ENCODE measurements around the gene SLC9A4. TPM values are rescaled to one million over a fixed set of nuclear protein-coding genes. Genes with fewer than 3 reads are reported as not detected.

The SLC9A4 gene
- polyA plus RNA-seq, 1 donor from 2014 or later, result 0.15 TPM

DNA sequence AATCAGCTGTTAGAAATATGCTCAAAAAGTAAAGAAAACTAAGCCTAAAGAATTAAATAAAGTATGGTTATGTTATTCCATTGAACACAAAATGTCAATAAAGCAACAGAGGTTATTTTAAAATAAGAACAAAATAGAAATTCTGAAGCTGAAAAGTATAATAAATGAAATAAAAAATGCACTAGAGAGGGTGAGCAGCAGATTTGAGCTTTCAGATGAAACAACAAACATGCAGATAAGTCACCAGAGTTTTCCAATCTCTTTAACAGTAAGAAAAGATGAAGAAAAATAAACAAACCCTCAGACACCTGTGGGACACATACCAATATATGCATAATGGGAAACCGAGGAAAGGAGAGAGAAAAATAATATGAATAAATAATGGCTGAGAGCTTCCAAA is 76.0 kb downstream of the SLC9A4 start:
- TF ChIP-seq MXI1 (conservative IDR thresholded peaks at IDR 0.05; ENCODE audit: poor library complexity, severe bottlenecking), result no peak
- no peak for TF ChIP-seq POLR2AphosphoS5 (IDR thresholded peaks at IDR 0.05)
- H3K36me3 ChIP-seq (ENCODE audit: insufficient read depth, low read length), result no peaks in the 10 kb centered on the region
- H3K4me2 ChIP-seq (ENCODE audit: low read length), result no peak overlapping the region
- no peaks in the 10 kb centered on the region for H3K79me2 ChIP-seq (replicated peaks; ENCODE audit: insufficient read depth, low read length)
- no peaks in the 10 kb centered on the region for H3K27me3 ChIP-seq (ENCODE audit: insufficient read depth, low read depth, low read length)
- H3K9me3 ChIP-seq (ENCODE audit: low read length), result peaks cover 3% of the 10 kb centered on the region
- H3K4me3 ChIP-seq (ENCODE audit: low read length), result no peak overlapping the region
- H3K27ac ChIP-seq (ENCODE audit: low read length), result no peak overlapping the region
- H3F3A ChIP-seq (ENCODE audit: insufficient read depth, low read length, poor library complexity, severe bottlenecking), result no peaks in the 10 kb centered on the region
- H4K20me1 ChIP-seq (ENCODE audit: insufficient read depth), result no peaks in the 10 kb centered on the region
- H3K9me2 ChIP-seq (ENCODE audit: insufficient read depth, low read length), result no peaks in the 10 kb centered on the region
- no peak overlapping the region for H2AFZ ChIP-seq (ENCODE audit: low read depth, low read length)
- no peak overlapping the region for H3K9ac ChIP-seq (ENCODE audit: low read length)

DNA sequence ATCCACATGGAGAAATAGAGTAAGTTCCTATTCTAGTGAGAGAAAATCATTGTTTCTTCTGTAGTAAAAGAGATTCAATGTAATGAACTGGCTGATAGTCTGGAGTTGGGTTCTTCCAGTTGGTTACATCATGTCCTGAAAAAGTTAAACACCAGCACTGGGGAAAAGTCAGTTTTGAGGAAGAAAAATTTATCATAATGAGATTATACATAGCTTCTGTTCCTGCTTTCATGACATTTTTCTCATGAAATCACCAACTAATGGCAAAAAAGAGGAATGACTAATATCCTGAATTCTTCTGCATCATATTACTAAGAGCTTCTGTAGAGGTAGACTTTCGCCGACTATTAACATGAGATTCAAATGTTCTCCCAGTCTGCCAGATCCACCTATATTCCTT is 77.1 kb downstream of the SLC9A4 start:
- Histone ChIP-seq H3K79me2 (replicated peaks; ENCODE audit: insufficient read depth, low read length) (no peaks in the 10 kb centered on the region), H3K4me3 (ENCODE audit: low read length) (no peak overlapping the region), H3K4me2 (ENCODE audit: low read length) (no peak overlapping the region), H3K9me2 (ENCODE audit: insufficient read depth, low read length) (no peaks in the 10 kb centered on the region), H3K27me3 (ENCODE audit: insufficient read depth, low read depth, low read length) (no peaks in the 10 kb centered on the region), H3K27ac (ENCODE audit: low read length) (no peak overlapping the region), H3K9me3 (ENCODE audit: low read length) (peaks cover 3% of the 10 kb centered on the region), H3K9ac (ENCODE audit: low read length) (no peak overlapping the region), H3K36me3 (ENCODE audit: insufficient read depth, low read length) (no peaks in the 10 kb centered on the region), H4K20me1 (ENCODE audit: insufficient read depth) (no peaks in the 10 kb centered on the region), H2AFZ (ENCODE audit: low read depth, low read length) (no peak overlapping the region), H3F3A (ENCODE audit: insufficient read depth, low read length, poor library complexity, severe bottlenecking) (no peaks in the 10 kb centered on the region)
- no peak for TF ChIP-seq RAD21 (conservative IDR thresholded peaks at IDR 0.05)
- TF ChIP-seq, protein P1, sequence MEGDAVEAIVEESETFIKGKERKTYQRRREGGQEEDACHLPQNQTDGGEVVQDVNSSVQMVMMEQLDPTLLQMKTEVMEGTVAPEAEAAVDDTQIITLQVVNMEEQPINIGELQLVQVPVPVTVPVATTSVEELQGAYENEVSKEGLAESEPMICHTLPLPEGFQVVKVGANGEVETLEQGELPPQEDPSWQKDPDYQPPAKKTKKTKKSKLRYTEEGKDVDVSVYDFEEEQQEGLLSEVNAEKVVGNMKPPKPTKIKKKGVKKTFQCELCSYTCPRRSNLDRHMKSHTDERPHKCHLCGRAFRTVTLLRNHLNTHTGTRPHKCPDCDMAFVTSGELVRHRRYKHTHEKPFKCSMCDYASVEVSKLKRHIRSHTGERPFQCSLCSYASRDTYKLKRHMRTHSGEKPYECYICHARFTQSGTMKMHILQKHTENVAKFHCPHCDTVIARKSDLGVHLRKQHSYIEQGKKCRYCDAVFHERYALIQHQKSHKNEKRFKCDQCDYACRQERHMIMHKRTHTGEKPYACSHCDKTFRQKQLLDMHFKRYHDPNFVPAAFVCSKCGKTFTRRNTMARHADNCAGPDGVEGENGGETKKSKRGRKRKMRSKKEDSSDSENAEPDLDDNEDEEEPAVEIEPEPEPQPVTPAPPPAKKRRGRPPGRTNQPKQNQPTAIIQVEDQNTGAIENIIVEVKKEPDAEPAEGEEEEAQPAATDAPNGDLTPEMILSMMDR (IDR thresholded peaks at IDR 0.05; ENCODE audit: poor library complexity, severe bottlenecking), result no peak
- no peak for TF ChIP-seq SMC3 (conservative IDR thresholded peaks at IDR 0.05; ENCODE audit: poor library complexity)
- no peak for TF ChIP-seq MXI1 (conservative IDR thresholded peaks at IDR 0.05; ENCODE audit: poor library complexity, severe bottlenecking)
- TF ChIP-seq POLR2AphosphoS5 (IDR thresholded peaks at IDR 0.05), result no peak
- TF ChIP-seq, protein P2, sequence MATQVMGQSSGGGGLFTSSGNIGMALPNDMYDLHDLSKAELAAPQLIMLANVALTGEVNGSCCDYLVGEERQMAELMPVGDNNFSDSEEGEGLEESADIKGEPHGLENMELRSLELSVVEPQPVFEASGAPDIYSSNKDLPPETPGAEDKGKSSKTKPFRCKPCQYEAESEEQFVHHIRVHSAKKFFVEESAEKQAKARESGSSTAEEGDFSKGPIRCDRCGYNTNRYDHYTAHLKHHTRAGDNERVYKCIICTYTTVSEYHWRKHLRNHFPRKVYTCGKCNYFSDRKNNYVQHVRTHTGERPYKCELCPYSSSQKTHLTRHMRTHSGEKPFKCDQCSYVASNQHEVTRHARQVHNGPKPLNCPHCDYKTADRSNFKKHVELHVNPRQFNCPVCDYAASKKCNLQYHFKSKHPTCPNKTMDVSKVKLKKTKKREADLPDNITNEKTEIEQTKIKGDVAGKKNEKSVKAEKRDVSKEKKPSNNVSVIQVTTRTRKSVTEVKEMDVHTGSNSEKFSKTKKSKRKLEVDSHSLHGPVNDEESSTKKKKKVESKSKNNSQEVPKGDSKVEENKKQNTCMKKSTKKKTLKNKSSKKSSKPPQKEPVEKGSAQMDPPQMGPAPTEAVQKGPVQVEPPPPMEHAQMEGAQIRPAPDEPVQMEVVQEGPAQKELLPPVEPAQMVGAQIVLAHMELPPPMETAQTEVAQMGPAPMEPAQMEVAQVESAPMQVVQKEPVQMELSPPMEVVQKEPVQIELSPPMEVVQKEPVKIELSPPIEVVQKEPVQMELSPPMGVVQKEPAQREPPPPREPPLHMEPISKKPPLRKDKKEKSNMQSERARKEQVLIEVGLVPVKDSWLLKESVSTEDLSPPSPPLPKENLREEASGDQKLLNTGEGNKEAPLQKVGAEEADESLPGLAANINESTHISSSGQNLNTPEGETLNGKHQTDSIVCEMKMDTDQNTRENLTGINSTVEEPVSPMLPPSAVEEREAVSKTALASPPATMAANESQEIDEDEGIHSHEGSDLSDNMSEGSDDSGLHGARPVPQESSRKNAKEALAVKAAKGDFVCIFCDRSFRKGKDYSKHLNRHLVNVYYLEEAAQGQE (IDR thresholded peaks at IDR 0.05; ENCODE audit: borderline replicate concordance), result no peak
- TF ChIP-seq TAF1 (IDR thresholded peaks at IDR 0.05; ENCODE audit: low read depth), result no peak
- no peak for TF ChIP-seq EP300 (conservative IDR thresholded peaks at IDR 0.05; ENCODE audit: poor library complexity, severe bottlenecking)
- TF ChIP-seq EZH2 (IDR thresholded peaks at IDR 0.05; ENCODE audit: borderline replicate concordance, insufficient read depth, low read length, poor library complexity, severe bottlenecking), result no peak
